Measurements from ENCODE around the gene TP53BP1. TPM values are rescaled to one million over a fixed set of nuclear protein-coding genes. Genes with fewer than 3 reads are reported as not detected.

The TP53BP1 gene
- total and polyA plus RNA-seq, 2 experiments from 2014 or later, result 16.6 to 46.8 TPM

DNA sequence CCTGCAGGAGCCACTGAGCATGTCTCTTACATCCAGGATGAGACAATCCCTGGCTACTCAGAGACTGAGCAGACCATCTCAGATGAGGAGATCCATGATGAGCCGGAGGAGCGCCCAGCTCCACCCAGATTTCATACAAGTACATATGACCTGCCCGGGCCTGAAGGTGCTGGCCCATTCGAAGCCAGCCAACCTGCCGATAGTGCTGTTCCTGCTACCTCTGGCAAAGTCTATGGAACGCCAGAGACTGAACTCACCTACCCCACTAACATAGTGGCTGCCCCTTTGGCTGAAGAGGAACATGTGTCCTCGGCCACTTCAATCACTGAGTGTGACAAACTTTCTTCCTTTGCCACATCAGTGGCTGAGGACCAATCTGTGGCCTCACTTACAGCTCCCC, 30.7 kb upstream of the TP53BP1 start:
- 91% methylated on average over 7 of the region's 7 CpGs for WGBS (ENCODE audit: low lambda C conversion rate, missing lambda C conversion rate)

DNA sequence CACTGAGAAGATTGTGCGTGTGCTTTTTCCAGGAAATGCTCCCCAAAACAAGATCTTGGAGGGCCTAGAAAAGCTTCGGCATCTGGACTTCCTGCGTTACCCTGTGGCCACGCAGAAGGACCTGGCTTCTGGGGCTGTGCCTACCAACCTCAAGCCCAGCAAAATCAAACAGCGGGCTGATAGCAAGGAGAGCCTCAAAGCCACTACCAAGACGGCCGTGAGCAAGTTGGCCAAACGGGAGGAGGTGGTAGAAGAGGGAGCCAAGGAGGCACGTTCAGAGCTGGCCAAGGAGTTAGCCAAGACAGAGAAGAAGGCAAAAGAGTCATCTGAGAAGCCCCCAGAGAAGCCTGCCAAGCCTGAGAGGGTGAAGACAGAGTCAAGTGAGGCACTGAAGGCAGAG, 29.3 kb upstream of the TP53BP1 start:
- Histone ChIP-seq H3K4me1 (ENCODE audit: insufficient read depth) (peaks cover 14% of the 10 kb centered on the region), H3K9me2 (replicated peaks; ENCODE audit: insufficient read depth) (no peaks in the 10 kb centered on the region), H2AFZ (no peak overlapping the region), H3K27me3 (no peaks in the 10 kb centered on the region), H3K9me3 (ENCODE audit: low read depth) (no peaks in the 10 kb centered on the region), H4K20me1 (ENCODE audit: insufficient read depth, poor library complexity, severe bottlenecking) (no peaks in the 10 kb centered on the region), H3K27ac (no peak overlapping the region), H3K36me3 (replicated peaks; ENCODE audit: insufficient read depth, low read depth) (no peaks in the 10 kb centered on the region), H3K4me2 (no peak overlapping the region), H3K79me2 (no peaks in the 10 kb centered on the region), H3K4me3 (no peak overlapping the region)
- 89% methylated on average over 9 of the region's 9 CpGs for WGBS (ENCODE audit: low lambda C conversion rate, missing lambda C conversion rate)
- no peak for TF ChIP-seq EZH2phosphoT487 (IDR thresholded peaks at IDR 0.05; ENCODE audit: low read depth, severe bottlenecking, unreplicated experiment)
- TF ChIP-seq EZH2 (IDR thresholded peaks at IDR 0.05; ENCODE audit: borderline replicate concordance), result no peak
- TF ChIP-seq, protein P1, sequence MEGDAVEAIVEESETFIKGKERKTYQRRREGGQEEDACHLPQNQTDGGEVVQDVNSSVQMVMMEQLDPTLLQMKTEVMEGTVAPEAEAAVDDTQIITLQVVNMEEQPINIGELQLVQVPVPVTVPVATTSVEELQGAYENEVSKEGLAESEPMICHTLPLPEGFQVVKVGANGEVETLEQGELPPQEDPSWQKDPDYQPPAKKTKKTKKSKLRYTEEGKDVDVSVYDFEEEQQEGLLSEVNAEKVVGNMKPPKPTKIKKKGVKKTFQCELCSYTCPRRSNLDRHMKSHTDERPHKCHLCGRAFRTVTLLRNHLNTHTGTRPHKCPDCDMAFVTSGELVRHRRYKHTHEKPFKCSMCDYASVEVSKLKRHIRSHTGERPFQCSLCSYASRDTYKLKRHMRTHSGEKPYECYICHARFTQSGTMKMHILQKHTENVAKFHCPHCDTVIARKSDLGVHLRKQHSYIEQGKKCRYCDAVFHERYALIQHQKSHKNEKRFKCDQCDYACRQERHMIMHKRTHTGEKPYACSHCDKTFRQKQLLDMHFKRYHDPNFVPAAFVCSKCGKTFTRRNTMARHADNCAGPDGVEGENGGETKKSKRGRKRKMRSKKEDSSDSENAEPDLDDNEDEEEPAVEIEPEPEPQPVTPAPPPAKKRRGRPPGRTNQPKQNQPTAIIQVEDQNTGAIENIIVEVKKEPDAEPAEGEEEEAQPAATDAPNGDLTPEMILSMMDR (IDR thresholded peaks at IDR 0.05; ENCODE audit: poor library complexity), result no peak
- DNase-seq (ENCODE audit: low spot score), result no peak

More for the DNA sequence above, 30.7 kb upstream of the TP53BP1 start:
- Histone ChIP-seq H3K36me3 (replicated peaks; ENCODE audit: insufficient read depth, low read depth) (no peaks in the 10 kb centered on the region), H3K9me3 (ENCODE audit: low read depth) (no peaks in the 10 kb centered on the region), H3K9me2 (replicated peaks; ENCODE audit: insufficient read depth) (no peaks in the 10 kb centered on the region), H2AFZ (no peak overlapping the region), H3K27ac (no peak overlapping the region), H3K27me3 (no peaks in the 10 kb centered on the region), H3K79me2 (no peaks in the 10 kb centered on the region), H3K4me3 (no peak overlapping the region), H4K20me1 (ENCODE audit: insufficient read depth, poor library complexity, severe bottlenecking) (no peaks in the 10 kb centered on the region), H3K4me2 (no peak overlapping the region), H3K4me1 (ENCODE audit: insufficient read depth) (peaks cover 3% of the 10 kb centered on the region)
- DNase-seq (ENCODE audit: low spot score), result no peak
- TF ChIP-seq EZH2phosphoT487 (IDR thresholded peaks at IDR 0.05; ENCODE audit: low read depth, severe bottlenecking, unreplicated experiment), result no peak
- no peak for TF ChIP-seq EZH2 (IDR thresholded peaks at IDR 0.05; ENCODE audit: borderline replicate concordance)
- TF ChIP-seq, protein P1 (IDR thresholded peaks at IDR 0.05; ENCODE audit: poor library complexity), result no peak

- no peak for DNase-seq (ENCODE audit: low spot score)
- H3K36me3 ChIP-seq (replicated peaks; ENCODE audit: insufficient read depth, low read depth), result no peaks in the 10 kb centered on the region
- H3K79me2 ChIP-seq, result no peaks in the 10 kb centered on the region
- TF ChIP-seq EZH2phosphoT487 (IDR thresholded peaks at IDR 0.05; ENCODE audit: low read depth, severe bottlenecking, unreplicated experiment) (no peak), EZH2 (IDR thresholded peaks at IDR 0.05; ENCODE audit: borderline replicate concordance) (no peak)
- TF ChIP-seq, protein P1 (IDR thresholded peaks at IDR 0.05; ENCODE audit: poor library complexity), result no peak
- peaks cover 22% of the 10 kb centered on the region for H3K4me1 ChIP-seq (ENCODE audit: insufficient read depth)
- H3K27ac ChIP-seq, result no peak overlapping the region
- no peak overlapping the region for H3K4me3 ChIP-seq
- no peaks in the 10 kb centered on the region for H4K20me1 ChIP-seq (ENCODE audit: insufficient read depth, poor library complexity, severe bottlenecking)
- H3K9me2 ChIP-seq (replicated peaks; ENCODE audit: insufficient read depth), result no peaks in the 10 kb centered on the region
- no peak overlapping the region for H2AFZ ChIP-seq
- H3K4me2 ChIP-seq, result no peak overlapping the region
- 96% methylated on average over 11 of the region's 11 CpGs for WGBS (ENCODE audit: low lambda C conversion rate, missing lambda C conversion rate)
- H3K27me3 ChIP-seq, result no peaks in the 10 kb centered on the region
- H3K9me3 ChIP-seq (ENCODE audit: low read depth), result no peaks in the 10 kb centered on the region
Observed at GRCh38 chr15:43521419-43521818, 28.5 kb upstream of the TP53BP1 start.

- Histone ChIP-seq H3K4me1 (ENCODE audit: insufficient read depth) (peaks cover 25% of the 10 kb centered on the region), H3K27me3 (no peaks in the 10 kb centered on the region), H4K20me1 (ENCODE audit: insufficient read depth, poor library complexity, severe bottlenecking) (no peaks in the 10 kb centered on the region), H3K4me3 (no peak overlapping the region), H3K36me3 (replicated peaks; ENCODE audit: insufficient read depth, low read depth) (no peaks in the 10 kb centered on the region), H3K9me2 (replicated peaks; ENCODE audit: insufficient read depth) (no peaks in the 10 kb centered on the region), H2AFZ (no peak overlapping the region), H3K79me2 (no peaks in the 10 kb centered on the region), H3K4me2 (no peak overlapping the region), H3K9me3 (ENCODE audit: low read depth) (no peaks in the 10 kb centered on the region), H3K27ac (no peak overlapping the region)
- no peak for TF ChIP-seq EZH2 (IDR thresholded peaks at IDR 0.05; ENCODE audit: borderline replicate concordance)
- TF ChIP-seq EZH2phosphoT487 (IDR thresholded peaks at IDR 0.05; ENCODE audit: low read depth, severe bottlenecking, unreplicated experiment), result no peak
- TF ChIP-seq, protein P1 (IDR thresholded peaks at IDR 0.05; ENCODE audit: poor library complexity), result no peak
- WGBS (ENCODE audit: low lambda C conversion rate, missing lambda C conversion rate), result 100% methylated on average over 2 of the region's 2 CpGs
- no peak for DNase-seq (ENCODE audit: low spot score)
Observed at GRCh38 chr15:43520138-43520537, 27.2 kb upstream of the TP53BP1 start.
